ENCODE measurements around the gene GUCA2B.

The GUCA2B gene

GRCh38 chr1:42152907-42153600 is at the start of gene GUCA2B:
TSS of gene GUCA2B (plus strand) at chr1:42153410. CDS start at chr1:42153451, 41 bp downstream.
- DNase-seq (ENCODE audit: low spot score): no peak

GRCh38 chr1:42105025-42105424 is 48.2 kb upstream of the GUCA2B start:
- no peak for DNase-seq (ENCODE audit: low spot score)

- DNase-seq (ENCODE audit: low spot score): no peak
Measured at GRCh38 chr1:42108309-42108708, 44.9 kb upstream of the GUCA2B start.

- DNase-seq (ENCODE audit: low spot score): no peak
Measured at GRCh38 chr1:42109600-42109999, 43.6 kb upstream of the GUCA2B start.

GRCh38 chr1:42114229-42114628 is 39.0 kb upstream of the GUCA2B start:
- no peak for DNase-seq (ENCODE audit: low spot score)

GRCh38 chr1:42117214-42117613 is 36.0 kb upstream of the GUCA2B start:
- DNase-seq (ENCODE audit: low spot score): no peak

- no peak for DNase-seq (ENCODE audit: low spot score)
Measured at GRCh38 chr1:42118125-42118524, 35.1 kb upstream of the GUCA2B start.

- no peak for DNase-seq (ENCODE audit: low spot score)
Measured at GRCh38 chr1:42122408-42122807, 30.8 kb upstream of the GUCA2B start.

GRCh38 chr1:42125552-42125951 is 27.7 kb upstream of the GUCA2B start:
- no peak for DNase-seq (ENCODE audit: low spot score)

- DNase-seq (ENCODE audit: low spot score): no peak
Measured at GRCh38 chr1:42127767-42128166, 25.4 kb upstream of the GUCA2B start.

GRCh38 chr1:42128499-42128898 is 24.7 kb upstream of the GUCA2B start:
- DNase-seq (ENCODE audit: low spot score): no peak

GRCh38 chr1:42128964-42129363 is 24.2 kb upstream of the GUCA2B start:
- DNase-seq (ENCODE audit: low spot score): no peak

GRCh38 chr1:42130061-42130660 is 23.0 kb upstream of the GUCA2B start:
- no peak for DNase-seq (ENCODE audit: low spot score)

- no peak for DNase-seq (ENCODE audit: low spot score)
Measured at GRCh38 chr1:42133390-42133789, 19.8 kb upstream of the GUCA2B start.

- DNase-seq (ENCODE audit: low spot score): no peak
Measured at GRCh38 chr1:42133809-42134526, 19.2 kb upstream of the GUCA2B start.

GRCh38 chr1:42135426-42135825 is 17.8 kb upstream of the GUCA2B start:
- no peak for DNase-seq (ENCODE audit: low spot score)

GRCh38 chr1:42136466-42136865 is 16.7 kb upstream of the GUCA2B start:
- no peak for DNase-seq (ENCODE audit: low spot score)

GRCh38 chr1:42137766-42138165 is 15.4 kb upstream of the GUCA2B start:
- no peak for DNase-seq (ENCODE audit: low spot score)

GRCh38 chr1:42138586-42138985 is 14.6 kb upstream of the GUCA2B start:
- no peak for DNase-seq (ENCODE audit: low spot score)

- DNase-seq (ENCODE audit: low spot score): no peak
Measured at GRCh38 chr1:42139444-42139843, 13.8 kb upstream of the GUCA2B start.

- no peak for DNase-seq (ENCODE audit: low spot score)
Measured at GRCh38 chr1:42140191-42140590, 13.0 kb upstream of the GUCA2B start.

- no peak for DNase-seq (ENCODE audit: low spot score)
Measured at GRCh38 chr1:42141978-42142377, 11.2 kb upstream of the GUCA2B start.

All from CD4-positive, alpha-beta T cell treated with Interleukin-15 for 4 hours (primary cell).